BE2C (cell line): Measurements from ENCODE around the gene EFNB1.

Experiments used
- DNase-seq: peaks from one replicate; pipeline ENCODE4 v3.0.0-alpha.2; 2020
- H3K27me3 ChIP-seq: fragments of 250-450 bp; sonication (Bioruptor Pico); 2 replicates; pipeline ENCODE4 v1.5.1; 2020; ENCODE audit warnings: mild to moderate bottlenecking
- H3K36me3 ChIP-seq: fragments of 250-450 bp; sonication (Bioruptor Pico); 2 replicates; pipeline ENCODE4 v1.5.1; 2020; ENCODE audit warnings: mild to moderate bottlenecking
- H3K4me1 ChIP-seq: fragments of 250-450 bp; sonication (Bioruptor Pico); 2 replicates; pipeline ENCODE4 v1.5.1; 2020
- H3K4me3 ChIP-seq: 2 replicates; pipeline ENCODE4 v1.5.1; 2011; ENCODE audit warnings: low read depth, low read length
- H3K9me3 ChIP-seq: fragments of 250-450 bp; sonication (Bioruptor Pico); 2 replicates; pipeline ENCODE4 v1.5.1; 2020
- CTCF ChIP-seq: IDR thresholded peaks from 2 replicates; pipeline ENCODE4 v1.5.1; 2012; ENCODE audit warnings: mild to moderate bottlenecking, low read depth, low read length

The EFNB1 gene

GRCh38 chrX:68831405-68832100, 2.7 kb downstream of the EFNB1 start:
- H3K4me1 ChIP-seq: no peaks in the 10 kb centered on the region
- no peaks in the 10 kb centered on the region for H3K27me3 ChIP-seq
- no peak for DNase-seq
- no peak for TF ChIP-seq CTCF
- no peaks in the 10 kb centered on the region for H3K36me3 ChIP-seq
- H3K4me3 ChIP-seq: peak overlapping the region; percentile 70
- H3K9me3 ChIP-seq: no peaks in the 10 kb centered on the region

- DNase-seq: no peak
- H3K4me3 ChIP-seq: peak overlapping the region; percentile 70
- no peaks in the 10 kb centered on the region for H3K27me3 ChIP-seq
- no peaks in the 10 kb centered on the region for H3K36me3 ChIP-seq
- H3K9me3 ChIP-seq: no peaks in the 10 kb centered on the region
- no peak for TF ChIP-seq CTCF
- H3K4me1 ChIP-seq: no peaks in the 10 kb centered on the region
These were observed 3.2 kb downstream of the EFNB1 start for GRCh38 chrX:68832101-68832416.

DNA sequence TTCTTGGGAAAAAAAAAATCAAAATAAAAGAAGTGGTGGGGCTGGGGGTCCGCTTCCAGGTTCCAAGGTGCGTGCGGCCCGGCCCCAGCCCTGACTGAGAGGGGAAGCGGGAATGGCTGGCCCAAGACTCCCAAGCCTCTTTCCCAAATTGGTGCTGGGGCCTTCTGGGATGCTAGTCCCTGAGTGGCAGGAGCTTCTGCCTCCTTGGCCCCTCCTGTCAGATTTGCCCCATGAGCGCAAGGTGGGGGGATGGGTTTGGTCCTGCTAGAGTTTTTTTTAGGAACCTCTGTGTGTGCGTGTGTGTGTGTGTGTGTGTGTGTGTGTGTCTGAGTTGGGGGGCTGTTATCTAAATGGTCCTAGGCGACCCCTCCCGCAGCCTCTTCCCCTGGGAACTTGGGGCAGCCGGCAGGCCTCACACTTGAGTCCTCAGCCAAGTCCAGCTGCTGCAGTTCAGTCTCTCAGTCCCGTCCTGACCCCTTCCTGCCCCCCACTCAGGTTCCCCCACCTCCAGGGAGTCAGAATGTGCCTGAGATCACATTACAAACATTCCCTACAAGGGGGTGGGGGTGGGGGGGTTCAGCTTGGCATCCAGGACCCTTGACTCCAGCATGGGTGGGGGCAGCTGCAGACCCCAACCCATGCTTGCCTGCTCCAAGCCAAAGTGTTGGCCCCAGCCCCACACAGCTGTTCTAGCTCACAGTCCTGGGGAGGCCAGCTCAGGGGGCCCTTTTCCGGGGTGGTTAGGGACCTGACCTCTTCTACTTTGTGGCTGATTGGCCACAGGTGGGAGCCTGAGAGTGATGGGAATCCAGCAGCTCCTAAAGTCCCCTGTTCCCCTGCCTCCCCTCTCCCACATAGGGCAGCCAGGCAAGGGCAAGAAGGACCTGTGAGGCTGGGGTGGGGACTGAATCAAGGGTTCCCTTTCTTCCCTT, 4.0 kb downstream of the EFNB1 start:
- Histone ChIP-seq H3K4me3 (no peak overlapping the region), H3K4me1 (no peaks in the 10 kb centered on the region)
- DNase-seq: no peak

DNA sequence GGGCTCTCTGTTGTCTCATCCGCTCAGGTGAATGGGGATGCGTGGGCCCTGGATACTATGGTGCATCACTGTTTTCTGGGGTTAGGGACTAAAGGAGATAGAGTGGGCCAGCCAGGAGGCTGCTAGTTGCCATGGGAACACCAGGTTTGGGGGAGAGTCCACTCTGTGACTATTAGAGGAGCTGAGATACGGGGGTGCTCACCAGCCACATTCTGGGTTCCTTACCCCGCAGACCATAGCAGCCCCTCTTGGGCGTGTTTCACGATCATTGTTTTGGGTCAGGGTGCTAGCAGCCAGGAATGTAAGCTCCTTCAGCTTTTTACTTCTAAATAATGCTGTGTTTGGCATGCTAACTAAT, 4.6 kb downstream of the EFNB1 start:
- Histone ChIP-seq H3K4me3 (no peak overlapping the region), H3K36me3 (no peaks in the 10 kb centered on the region), H3K4me1 (no peaks in the 10 kb centered on the region), H3K27me3 (no peaks in the 10 kb centered on the region), H3K9me3 (no peaks in the 10 kb centered on the region)
- DNase-seq: no peak
- no peak for TF ChIP-seq CTCF

More for the DNA sequence above, 4.0 kb downstream of the EFNB1 start:
- TF ChIP-seq CTCF: no peak
- Histone ChIP-seq H3K27me3 (no peaks in the 10 kb centered on the region), H3K36me3 (no peaks in the 10 kb centered on the region), H3K9me3 (no peaks in the 10 kb centered on the region)

- no peak for TF ChIP-seq CTCF
- Histone ChIP-seq H3K9me3 (no peaks in the 10 kb centered on the region), H3K36me3 (no peaks in the 10 kb centered on the region), H3K4me1 (no peaks in the 10 kb centered on the region), H3K27me3 (no peaks in the 10 kb centered on the region), H3K4me3 (no peak overlapping the region)
- no peak for DNase-seq
These were observed 5.1 kb downstream of the EFNB1 start for GRCh38 chrX:68833855-68834331.
